K562 (cell line): ENCODE data around the gene KLHL29. TPM values are rescaled to one million over a fixed set of nuclear protein-coding genes. Genes with fewer than 3 reads are reported as not detected.

Source experiments
- ATAC-seq: fragments of 200-7000 bp; cut with Tn5 transposase; 3 replicates; pipeline ENCODE4 v1.9.1; 2020; ENCODE audit warnings: moderate library complexity
- BruUV-seq: library from RNA; stranded (reverse); fragments of 400-500 nt; replicated peaks from 2 replicates; lab custom pipeline; 2021; lab: Mats Ljungman, UMichigan
- CTCF ChIA-PET: fragments of 300-600 bp; formaldehyde crosslinking; extraction: SDS; loops from one replicate; lab custom pipeline; 2021; ENCODE audit warnings: low intra/inter-chr PET ratio; lab: Yijun Ruan, JAX
- POLR2A ChIA-PET: fragments of 300-600, 350-650 bp; sonication (Branson Sonifier 250); formaldehyde crosslinking; extraction: SDS; loops from one replicate; lab custom pipeline; 2021; ENCODE audit warnings: antibody characterized with exemption, inconsistent platforms; lab: Yijun Ruan, JAX
- DNase-seq, 4 experiments: peaks; one replicate each; pipeline versions ENCODE4 v3.0.0 to v3.0.0-alpha.2; 2011 to 2018; ENCODE audit warnings: low spot score in 3 of 4, mixed read lengths in 3 of 4; ENCODE audit errors: extremely low read depth in 1 of 4
- FAIRE-seq: peaks from 2 replicates; lab custom pipeline; 2011; peaks lifted over from hg19 to GRCh38; lab: Jason Lieb, UNC
- H2AFZ ChIP-seq: 2 replicates; pipeline ENCODE4 v1.6.0; 2011; ENCODE audit warnings: low read depth, low read length, control low read depth, inconsistent platforms
- H3K27ac ChIP-seq: fragments of 200-600 bp; 3 replicates; pipeline ENCODE4 v1.8.0; 2011; ENCODE audit warnings: low read depth, mild to moderate bottlenecking, control low read depth, inconsistent platforms, low read length, moderate library complexity, mixed read lengths; ENCODE audit errors: extremely low read depth
- H3K27me3 ChIP-seq, 2 experiments: fragments of 300-600 bp in 1 of 2; 2 replicates in 1 of 2; 3 replicates in 1 of 2; pipeline versions ENCODE4 v1.6.0 to v1.8.0; 2011; ENCODE audit warnings: inconsistent platforms in 2 of 2, low read length in 2 of 2, mild to moderate bottlenecking in 1 of 2, mixed read lengths in 1 of 2, moderate library complexity in 1 of 2; ENCODE audit not compliant: control insufficient read depth in 2 of 2, insufficient read depth in 2 of 2
- H3K36me3 ChIP-seq: fragments of 300-600 bp; 3 replicates; pipeline ENCODE4 v1.8.0; 2011; ENCODE audit warnings: mild to moderate bottlenecking, low read length, inconsistent platforms; ENCODE audit not compliant: control insufficient read depth, insufficient read depth
- H3K4me1 ChIP-seq, 2 experiments: fragments of 200-600 bp in 1 of 2; replicated peaks in 1 of 2; 2 replicates in 1 of 2; 3 replicates in 1 of 2; pipeline versions ENCODE4 v1.5.1 to v1.8.0; 2011; ENCODE audit warnings: inconsistent platforms in 2 of 2, low read length in 2 of 2, mild to moderate bottlenecking in 1 of 2, mixed read lengths in 1 of 2, moderate library complexity in 1 of 2; ENCODE audit not compliant: control insufficient read depth in 2 of 2, insufficient read depth in 2 of 2
- H3K4me2 ChIP-seq: 2 replicates; pipeline ENCODE4 v1.6.1; 2011; ENCODE audit warnings: low read length, control low read depth, inconsistent platforms, mixed read lengths; ENCODE audit not compliant: insufficient read depth
- H3K4me3 ChIP-seq: fragments of 200-600 bp; sonication (generic), shearing (Covaris generic); 2 replicates; pipeline ENCODE4 v1.5.1; 2016; ENCODE audit warnings: control low read depth, inconsistent platforms
- H3K79me2 ChIP-seq: fragments of 200-600 bp; 3 replicates; pipeline ENCODE4 v1.8.0; 2011; ENCODE audit warnings: low read length, inconsistent platforms; ENCODE audit not compliant: control insufficient read depth, insufficient read depth
- H3K9ac ChIP-seq, 2 experiments: 2 replicates each; pipeline versions ENCODE4 v1.6.0 to v1.6.1; 2011; ENCODE audit warnings: low read depth in 2 of 2, low read length in 2 of 2, control low read depth in 1 of 2, inconsistent platforms in 1 of 2, mild to moderate bottlenecking in 1 of 2, mixed read lengths in 1 of 2; ENCODE audit not compliant: insufficient read depth in 1 of 2
- H3K9me1 ChIP-seq: one replicate; pipeline ENCODE4 v1.6.0; 2011; ENCODE audit warnings: inconsistent platforms, mild to moderate bottlenecking, low read length, moderate library complexity; ENCODE audit not compliant: control insufficient read depth, insufficient read depth
- H3K9me3 ChIP-seq: replicated peaks from 2 replicates; pipeline ENCODE4 v1.5.1; 2011; ENCODE audit warnings: low read depth, low read length, inconsistent platforms; ENCODE audit not compliant: control insufficient read depth, insufficient read depth
- H4K20me1 ChIP-seq: replicated peaks from 2 replicates; pipeline ENCODE4 v1.6.1; 2011; ENCODE audit warnings: low read length, inconsistent platforms, mixed read lengths; ENCODE audit not compliant: control insufficient read depth, insufficient read depth
- BCL6 ChIP-seq: fragments of 250-450 bp; sonication (Bioruptor Pico); IDR thresholded peaks from 2 replicates; pipeline ENCODE4 v1.4.0; 2020
- BRCA1 ChIP-seq, 2 experiments: fragments of 450-650 bp in 1 of 2; sonication (generic) in 1 of 2; formaldehyde crosslinking in 1 of 2; IDR thresholded peaks; 2 replicates each; pipeline versions ENCODE4 v1.5.0 to v1.6.1; 2017 to 2020; ENCODE audit warnings: mild to moderate bottlenecking in 1 of 2, missing genetic modification reagents in 1 of 2
- COPS2 ChIP-seq: fragments of 450-650 bp; conservative IDR thresholded peaks from 2 replicates; pipeline ENCODE4 v1.6.1; 2016; ENCODE audit warnings: mild to moderate bottlenecking, moderate library complexity
- DIDO1 ChIP-seq: fragments of 450-650 bp; IDR thresholded peaks from 2 replicates; pipeline ENCODE4 v1.6.1; 2016; ENCODE audit warnings: low read depth, missing biosample characterization, missing genetic modification characterization
- ELF1 ChIP-seq: fragments of 200-800 bp; sonication (Bioruptor generic); IDR thresholded peaks from 2 replicates; pipeline ENCODE4 v1.6.1; 2016; ENCODE audit warnings: missing genetic modification characterization, missing compliant biosample characterization
- FOXA3 ChIP-seq, 2 experiments: fragments of 450-650 bp in 1 of 2; sonication (generic) in 1 of 2; formaldehyde crosslinking; IDR thresholded peaks in 1 of 2; conservative IDR thresholded peaks in 1 of 2; 2 replicates each; pipeline versions ENCODE4 v1.4.0 to v1.8.0; 2020 to 2022; ENCODE audit warnings: mild to moderate bottlenecking in 2 of 2, missing genetic modification reagents in 1 of 2
- HNRNPLL ChIP-seq: fragments of 200-400 bp; formaldehyde crosslinking; IDR thresholded peaks from 2 replicates; pipeline ENCODE4 v1.6.1; 2017; ENCODE audit warnings: low read length, low read depth, mild to moderate bottlenecking; ENCODE audit not compliant: poor library complexity, severe bottlenecking
- MAFF ChIP-seq: IDR thresholded peaks from 2 replicates; pipeline ENCODE4 v1.6.1; 2012; ENCODE audit warnings: low read length, improper control_type of control experiment
- PRMT5 ChIP-seq: sonication (generic); formaldehyde crosslinking; IDR thresholded peaks from 2 replicates; pipeline ENCODE4 v1.5.0; 2020; ENCODE audit warnings: missing genetic modification reagents
- SAFB2 ChIP-seq: fragments of 200-400 bp; formaldehyde crosslinking; IDR thresholded peaks from 2 replicates; pipeline ENCODE4 v1.6.1; 2018; ENCODE audit warnings: borderline replicate concordance, low read length, low read depth, moderate library complexity; ENCODE audit not compliant: severe bottlenecking
- SNIP1 ChIP-seq: fragments of 450-650 bp; IDR thresholded peaks from 2 replicates; pipeline ENCODE4 v1.7.1; 2017; ENCODE audit warnings: low read depth, mild to moderate bottlenecking
- SRSF3 ChIP-seq: fragments of 200-400 bp; formaldehyde crosslinking; IDR thresholded peaks from 2 replicates; pipeline ENCODE4 v1.6.1; 2016; ENCODE audit warnings: mild to moderate bottlenecking, low read length, moderate library complexity; ENCODE audit not compliant: insufficient read depth
- THRAP3 ChIP-seq: fragments of 450-650 bp; IDR thresholded peaks from 2 replicates; pipeline ENCODE4 v1.6.1; 2016; ENCODE audit warnings: mild to moderate bottlenecking, inconsistent platforms, borderline replicate concordance
- ZNF232 ChIP-seq: sonication (generic); formaldehyde crosslinking; IDR thresholded peaks from 2 replicates; pipeline ENCODE4 v1.8.0; 2022; ENCODE audit warnings: mild to moderate bottlenecking, missing genetic modification reagents
- ZNF384 ChIP-seq: IDR thresholded peaks from 2 replicates; pipeline ENCODE4 v1.6.1; 2012; ENCODE audit warnings: low read depth, low read length, improper control_type of control experiment
- ZNF644 ChIP-seq: fragments of 200-800 bp; sonication (Bioruptor generic); IDR thresholded peaks from 2 replicates; pipeline ENCODE4 v1.6.1; 2016; ENCODE audit warnings: low read depth, missing genetic modification characterization, missing compliant biosample characterization
- WGBS: fragments of 100-300 bp; shearing (Covaris generic); methylation state at CpG from one replicate; pipeline ENCODE4 v1.1.6; 2016; ENCODE audit warnings: low coverage, mixed read lengths; ENCODE audit not compliant: insufficient coverage; ENCODE audit errors: missing lambda C conversion rate; 5-methylcytosine and 5-hydroxymethylcytosine counted together
- in situ Hi-C: fragments of 300-500 bp; cut with MboI; formaldehyde crosslinking; loops from 4 replicates; pipeline ENCODE4 v1.15.0; 2018; ENCODE audit warnings: inconsistent platforms, mixed read lengths
- intact Hi-C: fragments of 100-400 bp; cut with micrococcal nuclease; formaldehyde crosslinking; loops from 2 replicates; pipeline ENCODE4 v1.14.2; 2022
- polyA plus RNA-seq, 8 experiments: library from polyadenylated mRNA; depleted of rRNA in 4 of 8; stranded (reverse) in 5 of 8; unstranded in 3 of 8; fragments of >200 nt; fragmentation: Nextera tagmentation in 2 of 8; fragmentation: Illumina TruSeq in 1 of 8; extraction: Ambion mirVana in 2 of 8; extraction: Trizol in 1 of 8; gene quantifications; 2 replicates each; pipeline versions ENCODE4 v1.2.1 to v1.2.3, GENCODE V29; 2011 to 2014; ENCODE audit warnings: inconsistent platforms in 1 of 8, missing spikeins in 1 of 8
- total RNA-seq, 7 experiments: library from RNA; depleted of rRNA in 6 of 7; stranded (reverse); fragments of >200 nt in 6 of 7; fragmentation: Illumina TruSeq in 2 of 7; extraction: Trizol in 2 of 7; gene quantifications; 2 replicates each; pipeline versions ENCODE4 v1.2.1 to v1.2.3, GENCODE V29; 2011 to 2021; ENCODE audit warnings: low replicate concordance in 1 of 7
- TF ChIP-seq, protein P1 (sequence below): fragments of 450-650 bp; IDR thresholded peaks from 2 replicates; pipeline ENCODE4 v1.6.1; 2017; ENCODE audit warnings: mild to moderate bottlenecking, moderate library complexity
- TF ChIP-seq, protein P2 (sequence below): fragments of 250-450 bp; sonication (Bioruptor Pico); IDR thresholded peaks from 2 replicates; pipeline ENCODE4 v1.8.0; 2022; ENCODE audit warnings: moderate library complexity, mild to moderate bottlenecking, inconsistent platforms
- TF ChIP-seq, protein P3 (sequence below): fragments of 450-650 bp; formaldehyde crosslinking; IDR thresholded peaks from 2 replicates; pipeline ENCODE4 v1.4.0; 2022; ENCODE audit warnings: missing genetic modification characterization

The KLHL29 gene
- total and polyA plus RNA-seq, 9 of the 15 experiments (the other 6 are each of a cell fraction or from before 2014, with no cell fraction given), result 0.03 to 0.31 (median 0.08) TPM; not detected in 1

DNA sequence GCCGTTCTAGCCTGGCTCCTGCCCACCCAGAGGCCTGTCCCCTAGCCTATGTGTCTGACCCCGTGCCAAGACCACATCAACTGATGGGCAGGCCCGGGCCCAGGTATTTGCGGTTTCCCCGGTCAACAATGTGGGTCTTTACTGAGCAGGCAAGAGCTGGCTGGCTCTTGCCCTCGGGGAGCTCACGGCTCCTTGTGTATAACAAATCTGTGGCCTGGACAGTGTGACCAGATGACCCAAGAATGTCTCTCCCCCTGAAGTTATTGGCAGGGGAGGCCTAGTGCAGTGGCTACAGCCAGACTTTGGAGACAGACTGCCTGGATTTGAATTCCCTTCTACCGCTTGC is 179.6 kb downstream of the KLHL29 start (continued):
- no peak for TF ChIP-seq ZNF384
- TF ChIP-seq THRAP3, result no peak
- no peak for TF ChIP-seq SRSF3
- no peak for TF ChIP-seq ZNF232 (CRISPR knock-in tag)
- TF ChIP-seq, protein P1, sequence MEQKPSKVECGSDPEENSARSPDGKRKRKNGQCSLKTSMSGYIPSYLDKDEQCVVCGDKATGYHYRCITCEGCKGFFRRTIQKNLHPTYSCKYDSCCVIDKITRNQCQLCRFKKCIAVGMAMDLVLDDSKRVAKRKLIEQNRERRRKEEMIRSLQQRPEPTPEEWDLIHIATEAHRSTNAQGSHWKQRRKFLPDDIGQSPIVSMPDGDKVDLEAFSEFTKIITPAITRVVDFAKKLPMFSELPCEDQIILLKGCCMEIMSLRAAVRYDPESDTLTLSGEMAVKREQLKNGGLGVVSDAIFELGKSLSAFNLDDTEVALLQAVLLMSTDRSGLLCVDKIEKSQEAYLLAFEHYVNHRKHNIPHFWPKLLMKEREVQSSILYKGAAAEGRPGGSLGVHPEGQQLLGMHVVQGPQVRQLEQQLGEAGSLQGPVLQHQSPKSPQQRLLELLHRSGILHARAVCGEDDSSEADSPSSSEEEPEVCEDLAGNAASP, result no peak
- TF ChIP-seq ELF1 (tag), result no peak
- TF ChIP-seq, all 486 proteins: peak for 0

DNA sequence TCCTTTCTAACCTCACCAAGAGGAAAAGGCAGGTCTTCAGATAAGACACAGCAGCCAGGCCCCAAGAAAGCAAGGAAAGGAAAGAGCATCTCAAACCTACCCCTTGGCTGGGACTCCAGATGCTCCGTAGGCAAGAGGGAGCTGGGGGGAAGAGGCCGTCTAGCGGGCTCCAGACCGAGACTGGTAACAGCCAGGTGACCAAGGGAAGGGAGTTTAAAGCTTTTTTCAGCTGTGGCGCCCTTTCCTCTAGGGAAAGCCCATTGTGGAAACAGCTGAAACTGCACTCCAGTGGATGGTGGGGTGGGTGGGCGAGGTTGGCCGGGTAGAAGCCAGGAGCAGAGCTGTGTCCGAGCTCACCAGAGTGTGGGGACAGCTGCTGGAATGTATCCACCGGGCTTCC is 180.4 kb downstream of the KLHL29 start:
- intact Hi-C loops, result no loop called here
- H3K4me2 ChIP-seq, result no peak overlapping the region
- no peak for TF ChIP-seq COPS2
- TF ChIP-seq, protein P2, sequence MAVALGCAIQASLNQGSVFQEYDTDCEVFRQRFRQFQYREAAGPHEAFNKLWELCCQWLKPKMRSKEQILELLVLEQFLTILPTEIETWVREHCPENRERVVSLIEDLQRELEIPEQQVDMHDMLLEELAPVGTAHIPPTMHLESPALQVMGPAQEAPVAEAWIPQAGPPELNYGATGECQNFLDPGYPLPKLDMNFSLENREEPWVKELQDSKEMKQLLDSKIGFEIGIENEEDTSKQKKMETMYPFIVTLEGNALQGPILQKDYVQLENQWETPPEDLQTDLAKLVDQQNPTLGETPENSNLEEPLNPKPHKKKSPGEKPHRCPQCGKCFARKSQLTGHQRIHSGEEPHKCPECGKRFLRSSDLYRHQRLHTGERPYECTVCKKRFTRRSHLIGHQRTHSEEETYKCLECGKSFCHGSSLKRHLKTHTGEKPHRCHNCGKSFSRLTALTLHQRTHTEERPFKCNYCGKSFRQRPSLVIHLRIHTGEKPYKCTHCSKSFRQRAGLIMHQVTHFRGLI (CRISPR knock-in tag), result no peak
- no peak for TF ChIP-seq DIDO1 (tag)
- TF ChIP-seq, protein P3, sequence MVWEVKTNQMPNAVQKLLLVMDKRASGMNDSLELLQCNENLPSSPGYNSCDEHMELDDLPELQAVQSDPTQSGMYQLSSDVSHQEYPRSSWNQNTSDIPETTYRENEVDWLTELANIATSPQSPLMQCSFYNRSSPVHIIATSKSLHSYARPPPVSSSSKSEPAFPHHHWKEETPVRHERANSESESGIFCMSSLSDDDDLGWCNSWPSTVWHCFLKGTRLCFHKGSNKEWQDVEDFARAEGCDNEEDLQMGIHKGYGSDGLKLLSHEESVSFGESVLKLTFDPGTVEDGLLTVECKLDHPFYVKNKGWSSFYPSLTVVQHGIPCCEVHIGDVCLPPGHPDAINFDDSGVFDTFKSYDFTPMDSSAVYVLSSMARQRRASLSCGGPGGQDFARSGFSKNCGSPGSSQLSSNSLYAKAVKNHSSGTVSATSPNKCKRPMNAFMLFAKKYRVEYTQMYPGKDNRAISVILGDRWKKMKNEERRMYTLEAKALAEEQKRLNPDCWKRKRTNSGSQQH (CRISPR knock-in tag), result no peak
- TF ChIP-seq BRCA1 (IDR thresholded peaks at IDR 0.05), result no peak
- TF ChIP-seq BRCA1 (CRISPR knock-in tag; IDR thresholded peaks at IDR 0.05), result no peak
- TF ChIP-seq PRMT5 (CRISPR knock-in tag), result no peak
- no peak for TF ChIP-seq HNRNPLL
- no peak for TF ChIP-seq MAFF
- TF ChIP-seq SAFB2, result no peak
- no peak for TF ChIP-seq ZNF644 (tag)
- TF ChIP-seq BCL6 (CRISPR knock-in tag), result no peak
- no peak for TF ChIP-seq SNIP1
- TF ChIP-seq FOXA3 (CRISPR knock-in tag; conservative IDR thresholded peaks at IDR 0.05 in 1 of 2, IDR thresholded peaks at IDR 0.05 in 1 of 2), result no peak

More for the DNA sequence above, 180.4 kb downstream of the KLHL29 start:
- 0% methylated on average over 8 of the region's 9 CpGs for WGBS
- POLR2A ChIA-PET, result interaction anchor here (0.6 kb wide), 1 partner anchor 76 kb away, joined by 3 read pairs; no protein-coding TSS in a partner anchor
- Histone ChIP-seq H3K4me3 (no peak overlapping the region), H3K79me2 (no peaks in the 10 kb centered on the region), H3K27ac (no peak overlapping the region), H4K20me1 (peaks cover 11% of the 10 kb centered on the region; the same call in 1 of the 2 replicates), H2AFZ (no peak overlapping the region), H3K9me3 (no peaks in the 10 kb centered on the region), H3K9me1 (no peaks in the 10 kb centered on the region), H3K36me3 (no peaks in the 10 kb centered on the region), H3K4me1 (no peaks in the 10 kb centered on the region), H3K27me3 (peaks cover 32 to 82% of the 10 kb centered on the region in 2 experiments; a peak in 4 of 5 replicates), H3K9ac (no peak overlapping the region)
- in situ Hi-C loops, result no loop called here
- no peak for ATAC-seq
- CTCF ChIA-PET, result no interaction called here
- no TSS peak for BruUV-seq
- DNase-seq, result no peak
- FAIRE-seq, result no peak
